Liver (tissue), 9 donors: ENCODE measurements around the gene VRK2. TPM values are rescaled to one million over a fixed set of nuclear protein-coding genes. Genes with fewer than 3 reads are reported as not detected.
"Not testable (repeated sequence)": the region's sequence is repeated elsewhere in the genome, so short reads cannot be mapped to it uniquely, and the experiment has no call there.

Experiments
- DNase-seq: peaks from one replicate; pipeline ENCODE4 v3.0.0-alpha.2; 2017; ENCODE audit warnings: low spot score
- H3K27ac ChIP-seq, 2 donors: one replicate each; pipeline ENCODE4 v1.7.0; 2013; ENCODE audit warnings: inconsistent platforms in 2 of 2, low read length in 2 of 2, control low read depth in 1 of 2, low read depth in 1 of 2, mild to moderate bottlenecking in 1 of 2
- H3K27me3 ChIP-seq, 4 donors: one replicate each; pipeline versions ENCODE4 v1.6.1 to v1.7.0; 2013; ENCODE audit warnings: low read length in 3 of 4, inconsistent platforms in 1 of 4, mild to moderate bottlenecking in 1 of 4, moderate library complexity in 1 of 4; ENCODE audit not compliant: control insufficient read depth in 4 of 4, insufficient read depth in 4 of 4
- H3K36me3 ChIP-seq, 4 donors: one replicate each; pipeline versions ENCODE4 v1.6.1 to v1.7.0; 2013; ENCODE audit warnings: low read length in 3 of 4, mild to moderate bottlenecking in 3 of 4, low read depth in 1 of 4, moderate library complexity in 1 of 4; ENCODE audit not compliant: control insufficient read depth in 4 of 4, insufficient read depth in 3 of 4
- H3K4me1 ChIP-seq, 4 donors: one replicate each; pipeline versions ENCODE4 v1.6.1 to v1.7.0; 2013; ENCODE audit warnings: low read length in 3 of 4, mild to moderate bottlenecking in 3 of 4, moderate library complexity in 1 of 4; ENCODE audit not compliant: control insufficient read depth in 4 of 4, insufficient read depth in 4 of 4
- H3K4me3 ChIP-seq, 3 donors: one replicate each; pipeline versions ENCODE4 v1.6.1 to v1.7.0; 2013; ENCODE audit warnings: low read length in 3 of 3, control low read depth in 1 of 3, low read depth in 1 of 3, mild to moderate bottlenecking in 1 of 3
- H3K9ac ChIP-seq, 2 donors: one replicate each; pipeline ENCODE4 v1.7.0; 2013; ENCODE audit warnings: low read length in 2 of 2, mild to moderate bottlenecking in 2 of 2, moderate library complexity in 2 of 2, control low read depth in 1 of 2, low read depth in 1 of 2
- H3K9me3 ChIP-seq, 4 donors: one replicate each; pipeline versions ENCODE4 v1.6.1 to v1.7.0; 2013; ENCODE audit warnings: low read length in 3 of 4; ENCODE audit not compliant: control insufficient read depth in 4 of 4
- ATF3 ChIP-seq: IDR thresholded peaks from 2 replicates; pipeline ENCODE4 v1.6.1; 2016; ENCODE audit warnings: antibody characterized with exemption
- CTCF ChIP-seq: fragments of 150-350 bp; IDR thresholded peaks from 2 replicates; pipeline ENCODE4 v1.5.1; 2017; ENCODE audit warnings: improper control_type of control experiment, low read depth, low read length; ENCODE audit not compliant: missing input control
- FOXA1 ChIP-seq: IDR thresholded peaks from 2 replicates; pipeline ENCODE4 v1.6.1; 2016; ENCODE audit warnings: antibody characterized with exemption
- FOXA2 ChIP-seq: IDR thresholded peaks from 2 replicates; pipeline ENCODE4 v1.6.1; 2016; ENCODE audit warnings: antibody characterized with exemption
- GABPA ChIP-seq, 2 donors: IDR thresholded peaks in 1 of 2; conservative IDR thresholded peaks in 1 of 2; 2 replicates each; pipeline ENCODE4 v1.6.1; 2016; ENCODE audit warnings: antibody characterized with exemption in 2 of 2, mild to moderate bottlenecking in 1 of 2, moderate library complexity in 1 of 2
- HNF4A ChIP-seq, 2 donors: conservative IDR thresholded peaks; 2 replicates each; pipeline ENCODE4 v1.6.1; 2016; ENCODE audit warnings: antibody characterized with exemption in 2 of 2, mild to moderate bottlenecking in 2 of 2
- HNF4G ChIP-seq: IDR thresholded peaks from 2 replicates; pipeline ENCODE4 v1.6.1; 2016; ENCODE audit warnings: antibody characterized with exemption
- JUND ChIP-seq, 2 donors: IDR thresholded peaks; 2 replicates each; pipeline ENCODE4 v1.6.1; 2016; ENCODE audit warnings: antibody characterized with exemption in 2 of 2
- MAX ChIP-seq: IDR thresholded peaks from 2 replicates; pipeline ENCODE4 v1.6.1; 2016; ENCODE audit warnings: antibody characterized with exemption
- REST ChIP-seq: IDR thresholded peaks from 2 replicates; pipeline ENCODE4 v1.6.1; 2016; ENCODE audit warnings: antibody characterized with exemption, mild to moderate bottlenecking
- SP1 ChIP-seq: IDR thresholded peaks from 2 replicates; pipeline ENCODE4 v1.6.1; 2018; ENCODE audit warnings: antibody characterized with exemption, mild to moderate bottlenecking
- TAF1 ChIP-seq: conservative IDR thresholded peaks from 2 replicates; pipeline ENCODE4 v1.6.1; 2016; ENCODE audit warnings: antibody characterized with exemption, mild to moderate bottlenecking
- ZBTB33 ChIP-seq: IDR thresholded peaks from 2 replicates; pipeline ENCODE4 v1.6.1; 2016; ENCODE audit warnings: antibody characterized with exemption
- WGBS: extraction: QIAGEN DNeasy Blood & Tissue Kit; methylation state at CpG from one replicate; pipeline ENCODE4 v1.1.7; 2013; 5-methylcytosine and 5-hydroxymethylcytosine counted together
- polyA plus RNA-seq, 2 donors: library from polyadenylated mRNA; stranded (reverse) in 1 of 2; unstranded in 1 of 2; fragments of 200-250 nt in 1 of 2; fragments of >200 nt in 1 of 2; fragmentation: Nextera tagmentation in 1 of 2; extraction: Ambion mirVana in 1 of 2; gene quantifications; one replicate each; pipeline versions ENCODE4 v1.2.1 to v1.2.3, GENCODE V29; 2013 to 2015
- total RNA-seq, 2 donors: library from RNA; depleted of rRNA; stranded (reverse); fragments of >200 nt; gene quantifications; one replicate each; pipeline ENCODE4 v1.2.3, GENCODE V29; 2014
- donor health status: healthy.
- donor health status: healthy.
- donor health status: healthy.
- donor health status: healthy.
- donor health status: healthy.

The VRK2 gene
- total and polyA plus RNA-seq, 4 donors: 5.4 to 17.3 (median 8.5) TPM

GRCh38 chr2:58110765-58111164 lies 64.2 kb downstream of the VRK2 start:
- no peak for DNase-seq
- TF ChIP-seq MAX (no peak), HNF4G (no peak), ZBTB33 (no peak), SP1 (no peak), JUND (IDR thresholded peaks at IDR 0.05) (no peak), FOXA2 (no peak), TAF1 (no peak), GABPA (IDR thresholded peaks at IDR 0.05 in 1 of 2, conservative IDR thresholded peaks at IDR 0.05 in 1 of 2) (no peak), REST (no peak), ATF3 (no peak), CTCF (no peak), HNF4A (conservative IDR thresholded peaks at IDR 0.05) (no peak), FOXA1 (no peak)
- no peaks in the 10 kb centered on the region for H3K4me1 ChIP-seq
- H3K9me3 ChIP-seq: no peaks in the 10 kb centered on the region
- no peak overlapping the region for H3K27ac ChIP-seq
- H3K4me3 ChIP-seq: no peak overlapping the region
- WGBS: 96% methylated on average over 6 of the region's 6 CpGs
- H3K9ac ChIP-seq: no peak overlapping the region
- no peaks in the 10 kb centered on the region for H3K36me3 ChIP-seq
- H3K27me3 ChIP-seq: no peaks in the 10 kb centered on the region

GRCh38 chr2:58113563-58113962 lies 67.0 kb downstream of the VRK2 start:
- not testable (repeated sequence) for DNase-seq, H3K9ac ChIP-seq, H3K27ac ChIP-seq

More at GRCh38 chr2:58113563-58113962, 67.0 kb downstream of the VRK2 start:
- not testable (repeated sequence) for H3K36me3 ChIP-seq, H3K27me3 ChIP-seq, H3K4me3 ChIP-seq, H3K4me1 ChIP-seq, H3K9me3 ChIP-seq
- 96% methylated on average over 9 of the region's 9 CpGs for WGBS
